ENCODE results near the gene SURF4.

SURF4 gene

DNA sequence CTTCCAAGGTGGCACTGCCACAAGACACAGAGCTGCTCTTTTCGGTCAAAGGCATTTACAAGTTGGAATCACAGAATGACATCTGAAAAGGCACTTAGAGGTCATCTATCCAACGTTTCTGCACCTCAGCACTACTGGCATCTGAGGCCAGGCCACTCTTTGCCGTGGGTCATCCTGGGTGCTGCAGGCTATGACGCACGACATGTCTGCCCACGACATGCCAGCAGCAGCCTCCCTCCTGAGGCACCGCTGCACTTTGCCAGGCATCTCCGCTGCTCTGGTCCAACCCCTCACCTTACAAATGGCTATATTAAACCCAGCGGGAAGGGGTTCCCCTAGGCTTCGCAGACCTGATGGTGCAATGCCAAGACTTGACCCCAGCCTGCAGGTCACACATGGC, 8.1 kb downstream of the SURF4 start:
- no peak for TF ChIP-seq RAD21 (IDR thresholded peaks at IDR 0.05; ENCODE audit: low read depth)
- no peak for TF ChIP-seq TAF1 (IDR thresholded peaks at IDR 0.05; ENCODE audit: low read depth)
- TF ChIP-seq TEAD4 (IDR thresholded peaks at IDR 0.05): no peak
- no peak for TF ChIP-seq CEBPB (IDR thresholded peaks at IDR 0.05)
- TF ChIP-seq, protein P1, sequence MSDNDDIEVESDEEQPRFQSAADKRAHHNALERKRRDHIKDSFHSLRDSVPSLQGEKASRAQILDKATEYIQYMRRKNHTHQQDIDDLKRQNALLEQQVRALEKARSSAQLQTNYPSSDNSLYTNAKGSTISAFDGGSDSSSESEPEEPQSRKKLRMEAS (IDR thresholded peaks at IDR 0.05): no peak
- no peak for TF ChIP-seq CREB1 (IDR thresholded peaks at IDR 0.05; ENCODE audit: low read depth)
- TF ChIP-seq, protein P2, sequence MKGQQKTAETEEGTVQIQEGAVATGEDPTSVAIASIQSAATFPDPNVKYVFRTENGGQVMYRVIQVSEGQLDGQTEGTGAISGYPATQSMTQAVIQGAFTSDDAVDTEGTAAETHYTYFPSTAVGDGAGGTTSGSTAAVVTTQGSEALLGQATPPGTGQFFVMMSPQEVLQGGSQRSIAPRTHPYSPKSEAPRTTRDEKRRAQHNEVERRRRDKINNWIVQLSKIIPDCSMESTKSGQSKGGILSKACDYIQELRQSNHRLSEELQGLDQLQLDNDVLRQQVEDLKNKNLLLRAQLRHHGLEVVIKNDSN (IDR thresholded peaks at IDR 0.05): no peak

DNA sequence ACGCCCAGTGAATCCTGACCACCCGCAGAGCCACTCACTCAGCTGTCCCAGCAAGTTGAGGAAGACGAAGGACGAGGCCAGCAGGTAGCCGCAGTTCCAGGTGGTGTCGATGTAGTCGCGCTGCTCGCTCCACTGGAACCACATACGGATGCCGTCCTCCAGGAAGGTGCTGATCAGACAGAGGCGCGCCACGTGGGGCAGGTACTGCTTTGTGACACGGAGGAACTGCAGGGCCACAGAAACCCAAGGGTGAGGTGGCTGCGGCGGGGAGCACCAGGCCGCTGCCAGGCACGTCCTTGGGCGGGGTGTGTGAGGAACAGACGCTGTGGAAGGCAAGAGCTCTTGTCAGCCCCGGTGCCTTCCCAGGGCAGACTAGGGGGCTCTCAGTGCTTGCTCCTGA, 8.6 kb downstream of the SURF4 start:
- no peak for TF ChIP-seq FOXM1 (IDR thresholded peaks at IDR 0.05; ENCODE audit: borderline replicate concordance, low read depth)
- no peak for TF ChIP-seq NFIC (IDR thresholded peaks at IDR 0.05)
- TF ChIP-seq CEBPB (IDR thresholded peaks at IDR 0.05): no peak
- no peak for TF ChIP-seq ZBTB7A (IDR thresholded peaks at IDR 0.05; ENCODE audit: low read depth)
- no peak for TF ChIP-seq TEAD4 (IDR thresholded peaks at IDR 0.05)
- TF ChIP-seq, protein P1 (IDR thresholded peaks at IDR 0.05): no peak
- no peak for TF ChIP-seq CREB1 (IDR thresholded peaks at IDR 0.05; ENCODE audit: low read depth)
- no peak for TF ChIP-seq EGR1 (IDR thresholded peaks at IDR 0.05)
- TF ChIP-seq TCF12 (IDR thresholded peaks at IDR 0.05; ENCODE audit: low read depth): no peak
- TF ChIP-seq, protein P2 (IDR thresholded peaks at IDR 0.05): no peak
- TF ChIP-seq RAD21 (IDR thresholded peaks at IDR 0.05; ENCODE audit: low read depth): no peak
- TF ChIP-seq YY1 (IDR thresholded peaks at IDR 0.05; ENCODE audit: low read depth): no peak
- no peak for TF ChIP-seq TAF1 (IDR thresholded peaks at IDR 0.05; ENCODE audit: low read depth)
- TF ChIP-seq EP300 (IDR thresholded peaks at IDR 0.05; ENCODE audit: borderline replicate concordance): no peak

DNA sequence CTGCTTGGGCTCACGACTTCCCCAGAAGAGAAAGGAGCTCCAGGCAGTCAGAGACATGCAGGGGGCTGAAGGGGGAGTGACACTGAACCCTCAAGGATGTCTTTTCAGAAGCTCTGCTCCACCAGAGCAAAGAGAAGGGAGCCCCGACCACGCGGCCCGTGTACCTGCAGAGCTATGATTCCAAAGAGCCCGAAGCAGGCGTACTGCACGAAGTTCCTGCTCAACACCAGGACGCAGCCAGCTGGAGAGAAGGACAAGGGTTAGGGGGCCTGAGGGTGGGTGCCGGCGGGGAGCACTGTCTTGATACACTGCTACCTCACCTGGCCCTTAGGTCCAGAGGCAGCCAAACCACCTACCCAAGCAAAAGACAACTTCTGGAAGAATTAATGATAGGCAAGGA, 9.4 kb downstream of the SURF4 start:
- TF ChIP-seq, protein P3, sequence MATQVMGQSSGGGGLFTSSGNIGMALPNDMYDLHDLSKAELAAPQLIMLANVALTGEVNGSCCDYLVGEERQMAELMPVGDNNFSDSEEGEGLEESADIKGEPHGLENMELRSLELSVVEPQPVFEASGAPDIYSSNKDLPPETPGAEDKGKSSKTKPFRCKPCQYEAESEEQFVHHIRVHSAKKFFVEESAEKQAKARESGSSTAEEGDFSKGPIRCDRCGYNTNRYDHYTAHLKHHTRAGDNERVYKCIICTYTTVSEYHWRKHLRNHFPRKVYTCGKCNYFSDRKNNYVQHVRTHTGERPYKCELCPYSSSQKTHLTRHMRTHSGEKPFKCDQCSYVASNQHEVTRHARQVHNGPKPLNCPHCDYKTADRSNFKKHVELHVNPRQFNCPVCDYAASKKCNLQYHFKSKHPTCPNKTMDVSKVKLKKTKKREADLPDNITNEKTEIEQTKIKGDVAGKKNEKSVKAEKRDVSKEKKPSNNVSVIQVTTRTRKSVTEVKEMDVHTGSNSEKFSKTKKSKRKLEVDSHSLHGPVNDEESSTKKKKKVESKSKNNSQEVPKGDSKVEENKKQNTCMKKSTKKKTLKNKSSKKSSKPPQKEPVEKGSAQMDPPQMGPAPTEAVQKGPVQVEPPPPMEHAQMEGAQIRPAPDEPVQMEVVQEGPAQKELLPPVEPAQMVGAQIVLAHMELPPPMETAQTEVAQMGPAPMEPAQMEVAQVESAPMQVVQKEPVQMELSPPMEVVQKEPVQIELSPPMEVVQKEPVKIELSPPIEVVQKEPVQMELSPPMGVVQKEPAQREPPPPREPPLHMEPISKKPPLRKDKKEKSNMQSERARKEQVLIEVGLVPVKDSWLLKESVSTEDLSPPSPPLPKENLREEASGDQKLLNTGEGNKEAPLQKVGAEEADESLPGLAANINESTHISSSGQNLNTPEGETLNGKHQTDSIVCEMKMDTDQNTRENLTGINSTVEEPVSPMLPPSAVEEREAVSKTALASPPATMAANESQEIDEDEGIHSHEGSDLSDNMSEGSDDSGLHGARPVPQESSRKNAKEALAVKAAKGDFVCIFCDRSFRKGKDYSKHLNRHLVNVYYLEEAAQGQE (IDR thresholded peaks at IDR 0.05; ENCODE audit: low read depth): no peak
- TF ChIP-seq TEAD4 (IDR thresholded peaks at IDR 0.05) (no peak), EP300 (IDR thresholded peaks at IDR 0.05; ENCODE audit: borderline replicate concordance) (no peak), NFIC (IDR thresholded peaks at IDR 0.05) (no peak), ZBTB7A (IDR thresholded peaks at IDR 0.05; ENCODE audit: low read depth) (no peak), RAD21 (IDR thresholded peaks at IDR 0.05; ENCODE audit: low read depth) (no peak), TAF1 (IDR thresholded peaks at IDR 0.05; ENCODE audit: low read depth) (no peak), CEBPB (IDR thresholded peaks at IDR 0.05) (no peak), EGR1 (IDR thresholded peaks at IDR 0.05) (no peak), CREB1 (IDR thresholded peaks at IDR 0.05; ENCODE audit: low read depth) (no peak), TCF12 (IDR thresholded peaks at IDR 0.05; ENCODE audit: low read depth) (no peak), FOXM1 (IDR thresholded peaks at IDR 0.05; ENCODE audit: borderline replicate concordance, low read depth) (no peak), YY1 (IDR thresholded peaks at IDR 0.05; ENCODE audit: low read depth) (no peak)
- TF ChIP-seq, protein P2 (IDR thresholded peaks at IDR 0.05): no peak
- TF ChIP-seq, protein P1 (IDR thresholded peaks at IDR 0.05): no peak

DNA sequence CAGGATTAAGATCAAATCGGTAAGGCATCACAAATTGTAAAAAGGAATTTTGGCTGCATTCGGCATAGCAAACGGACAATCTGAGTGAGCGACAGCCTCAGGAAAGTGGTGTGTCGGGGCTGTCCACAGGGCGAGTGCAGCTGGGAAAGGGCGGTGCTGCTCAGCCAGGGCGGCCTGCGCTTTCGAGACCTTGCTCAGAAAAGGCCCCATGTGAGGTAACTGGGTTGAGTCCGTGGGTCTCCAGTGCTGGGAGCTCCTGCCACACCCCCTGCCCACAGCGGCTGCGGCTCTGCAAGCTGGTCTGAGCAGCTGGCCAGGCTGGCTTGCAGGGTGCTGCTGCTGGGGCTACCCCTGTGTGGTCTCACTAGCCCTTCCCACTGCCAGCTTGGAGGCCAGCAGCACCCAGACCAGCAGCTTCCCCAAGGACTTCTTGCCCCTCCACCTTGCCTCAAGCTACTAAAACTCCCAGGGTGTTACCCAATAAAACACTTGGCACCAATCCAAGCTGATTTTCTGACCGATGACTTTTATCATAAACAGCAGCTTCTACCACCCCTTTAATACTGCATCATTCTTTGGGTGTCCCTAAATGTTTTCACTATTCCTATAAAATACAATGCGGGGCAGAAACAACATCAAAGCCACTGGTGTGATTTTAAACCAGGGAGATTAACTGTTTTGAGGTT, 13.4 kb downstream of the SURF4 start:
- TF ChIP-seq NFIC (IDR thresholded peaks at IDR 0.05) (peak; percentile 55), CEBPB (IDR thresholded peaks at IDR 0.05) (no peak)

DNA sequence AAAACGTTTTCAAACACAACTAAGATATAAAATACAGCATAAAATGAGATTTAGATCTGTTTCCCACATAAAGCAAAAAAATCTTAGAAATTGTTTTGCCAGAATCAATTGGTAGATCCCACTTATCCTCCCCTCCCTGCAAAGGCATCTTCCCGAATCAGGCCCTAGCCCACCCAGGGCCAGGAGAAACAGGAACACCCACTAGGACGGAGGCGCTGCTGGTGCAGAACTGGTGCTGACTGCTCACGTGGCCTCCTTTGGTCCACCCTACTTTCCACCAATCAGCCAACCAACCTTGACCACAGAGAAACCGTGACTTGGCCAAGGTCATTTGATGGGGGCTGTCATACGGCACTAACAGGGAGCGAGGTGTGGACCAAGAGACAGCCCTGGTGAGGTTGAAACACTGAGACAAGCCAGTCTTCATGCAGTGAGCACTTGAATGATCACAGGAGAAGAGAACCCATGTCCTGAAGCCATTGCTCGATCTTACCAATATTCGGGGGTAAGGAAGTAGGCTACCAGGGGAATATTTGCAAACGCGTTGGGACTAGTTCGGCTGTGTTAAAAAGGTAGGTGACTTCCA, 14.3 kb downstream of the SURF4 start:
- TF ChIP-seq RAD21 (IDR thresholded peaks at IDR 0.05; ENCODE audit: low read depth) (no peak), TCF12 (IDR thresholded peaks at IDR 0.05; ENCODE audit: low read depth) (no peak), EP300 (IDR thresholded peaks at IDR 0.05; ENCODE audit: borderline replicate concordance) (no peak), YY1 (IDR thresholded peaks at IDR 0.05; ENCODE audit: low read depth) (no peak), CREB1 (IDR thresholded peaks at IDR 0.05; ENCODE audit: low read depth) (no peak), TEAD4 (IDR thresholded peaks at IDR 0.05) (no peak), EGR1 (IDR thresholded peaks at IDR 0.05) (no peak), TAF1 (IDR thresholded peaks at IDR 0.05; ENCODE audit: low read depth) (no peak), NFIC (IDR thresholded peaks at IDR 0.05) (no peak), ZBTB7A (IDR thresholded peaks at IDR 0.05; ENCODE audit: low read depth) (no peak)
- TF ChIP-seq, protein P1 (IDR thresholded peaks at IDR 0.05): no peak
- TF ChIP-seq, protein P3 (IDR thresholded peaks at IDR 0.05; ENCODE audit: low read depth): no peak

Data from Ishikawa (cell line).